SU-DHL-6 (cell line): Measurements from ENCODE around the gene MCU.

Experiments used
- EZH2phosphoT487 ChIP-seq: fragments of 200-600 bp; sonication (generic), shearing (Covaris generic); conservative IDR thresholded peaks from 2 replicates; pipeline ENCODE4 v1.6.1; 2018; ENCODE audit warnings: mild to moderate bottlenecking, antibody characterized with exemption, low read length, moderate library complexity, mixed read lengths
- TF ChIP-seq, protein P1 (sequence below): fragments of 200-600 bp; sonication (generic); IDR thresholded peaks from one replicate; pipeline ENCODE4 v1.5.1; 2017; ENCODE audit warnings: antibody characterized with exemption, mild to moderate bottlenecking, low read length, moderate library complexity; ENCODE audit not compliant: insufficient read depth, poor library complexity, severe bottlenecking

DNA sequence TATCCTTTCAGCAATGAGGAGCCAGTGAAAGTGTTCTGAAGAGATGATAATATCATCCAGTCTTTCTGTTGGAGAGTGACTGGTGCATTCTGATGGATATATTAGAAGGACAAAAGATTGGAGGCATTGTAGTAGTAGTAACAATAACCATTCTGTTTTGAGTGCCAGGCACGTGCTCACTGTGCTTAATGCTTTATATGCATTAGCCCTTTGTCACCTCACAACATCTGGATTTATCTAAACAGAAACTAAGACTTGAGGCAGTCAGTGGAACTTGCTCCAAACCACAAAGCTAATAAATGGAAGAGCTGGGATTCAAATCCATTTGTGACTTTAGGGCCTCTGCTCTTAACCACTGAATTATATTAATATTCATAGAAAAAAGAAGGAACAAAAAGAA is 117.1 kb downstream of the MCU start:
- TF ChIP-seq, protein P1, sequence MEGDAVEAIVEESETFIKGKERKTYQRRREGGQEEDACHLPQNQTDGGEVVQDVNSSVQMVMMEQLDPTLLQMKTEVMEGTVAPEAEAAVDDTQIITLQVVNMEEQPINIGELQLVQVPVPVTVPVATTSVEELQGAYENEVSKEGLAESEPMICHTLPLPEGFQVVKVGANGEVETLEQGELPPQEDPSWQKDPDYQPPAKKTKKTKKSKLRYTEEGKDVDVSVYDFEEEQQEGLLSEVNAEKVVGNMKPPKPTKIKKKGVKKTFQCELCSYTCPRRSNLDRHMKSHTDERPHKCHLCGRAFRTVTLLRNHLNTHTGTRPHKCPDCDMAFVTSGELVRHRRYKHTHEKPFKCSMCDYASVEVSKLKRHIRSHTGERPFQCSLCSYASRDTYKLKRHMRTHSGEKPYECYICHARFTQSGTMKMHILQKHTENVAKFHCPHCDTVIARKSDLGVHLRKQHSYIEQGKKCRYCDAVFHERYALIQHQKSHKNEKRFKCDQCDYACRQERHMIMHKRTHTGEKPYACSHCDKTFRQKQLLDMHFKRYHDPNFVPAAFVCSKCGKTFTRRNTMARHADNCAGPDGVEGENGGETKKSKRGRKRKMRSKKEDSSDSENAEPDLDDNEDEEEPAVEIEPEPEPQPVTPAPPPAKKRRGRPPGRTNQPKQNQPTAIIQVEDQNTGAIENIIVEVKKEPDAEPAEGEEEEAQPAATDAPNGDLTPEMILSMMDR = no peak
- no peak for TF ChIP-seq EZH2phosphoT487
